Smooth muscle cell of the brain vasculature (primary cell): ENCODE data around the gene CDC20B.
"Not testable (repeated sequence)": the region's sequence is repeated elsewhere in the genome, so short reads cannot be mapped to it uniquely, and the experiment has no call there.

Experiments
- DNase-seq: peaks from one replicate; pipeline ENCODE4 v3.0.0-alpha.2; 2012; ENCODE audit warnings: low read depth, low spot score

The CDC20B gene

DNA sequence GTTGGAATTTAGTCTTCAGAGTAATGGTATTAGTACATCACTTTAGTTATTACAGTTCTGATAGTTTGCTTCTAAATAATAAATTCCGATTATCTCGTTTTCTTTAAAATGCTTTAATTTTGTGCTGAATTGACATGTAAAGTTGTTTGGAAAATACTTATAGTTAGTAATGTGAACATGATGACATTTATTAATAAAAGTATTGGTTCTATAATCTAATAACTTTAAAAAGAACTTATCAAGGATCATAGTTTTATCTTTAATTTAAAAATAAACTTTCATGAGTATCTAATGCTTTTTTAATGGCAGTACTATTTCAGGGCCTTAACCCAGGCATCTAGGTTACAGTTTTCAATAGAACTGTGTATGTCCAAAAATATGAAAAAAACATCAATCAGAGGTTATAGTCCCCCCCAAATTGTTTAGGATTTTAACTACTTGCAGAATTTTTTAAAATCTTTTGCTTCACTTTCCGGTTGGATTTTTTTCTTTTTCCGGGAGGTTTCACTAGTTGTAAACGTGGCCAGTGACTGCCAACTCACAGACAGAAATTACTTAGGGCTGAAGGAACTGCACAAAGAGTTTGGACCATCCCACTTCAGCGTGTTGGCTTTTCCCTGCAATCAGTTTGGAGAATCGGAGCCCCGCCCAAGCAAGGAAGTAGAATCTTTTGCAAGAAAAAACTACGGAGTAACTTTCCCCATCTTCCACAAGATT lies 12.3 kb downstream of the CDC20B start:
- DNase-seq = peak; percentile 83

DNA sequence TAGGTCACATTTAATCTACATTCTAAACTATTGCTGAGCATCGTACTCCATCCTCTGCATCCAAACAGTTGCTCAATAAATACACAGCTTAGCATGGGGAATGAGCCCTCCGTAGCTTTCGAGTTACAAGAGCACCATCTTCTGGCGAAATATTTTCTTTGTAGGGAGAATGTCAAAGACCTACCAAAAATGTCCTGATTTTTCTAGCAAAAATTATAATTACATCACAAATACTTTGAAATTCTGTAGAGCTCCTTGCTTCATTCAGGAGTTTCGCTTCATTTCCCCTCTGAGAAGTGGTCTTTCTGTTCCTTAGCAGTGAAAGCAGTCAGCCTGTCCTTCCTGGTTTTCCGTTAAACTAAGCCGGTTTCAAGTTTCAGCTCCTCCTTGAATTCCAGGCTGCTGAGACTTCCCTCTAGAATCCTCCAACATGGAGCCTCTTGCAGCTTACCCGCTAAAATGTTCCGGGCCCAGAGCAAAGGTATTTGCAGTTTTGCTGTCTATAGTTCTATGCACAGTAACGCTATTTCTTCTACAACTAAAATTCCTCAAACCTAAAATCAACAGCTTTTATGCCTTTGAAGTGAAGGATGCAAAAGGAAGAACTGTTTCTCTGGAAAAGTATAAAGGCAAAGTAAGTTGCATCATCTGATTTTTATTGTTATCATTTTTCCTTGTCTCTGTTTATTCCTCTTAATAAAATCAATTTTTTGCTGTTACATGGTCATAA lies 13.0 kb downstream of the CDC20B start, which contains the start of gene GPX8:
GPX8 (plus strand) TSS at position 409 of the 730 bp plus-strand sequence; CDS start at position 431, 22 bp downstream.
- DNase-seq = peak; percentile 66

DNA sequence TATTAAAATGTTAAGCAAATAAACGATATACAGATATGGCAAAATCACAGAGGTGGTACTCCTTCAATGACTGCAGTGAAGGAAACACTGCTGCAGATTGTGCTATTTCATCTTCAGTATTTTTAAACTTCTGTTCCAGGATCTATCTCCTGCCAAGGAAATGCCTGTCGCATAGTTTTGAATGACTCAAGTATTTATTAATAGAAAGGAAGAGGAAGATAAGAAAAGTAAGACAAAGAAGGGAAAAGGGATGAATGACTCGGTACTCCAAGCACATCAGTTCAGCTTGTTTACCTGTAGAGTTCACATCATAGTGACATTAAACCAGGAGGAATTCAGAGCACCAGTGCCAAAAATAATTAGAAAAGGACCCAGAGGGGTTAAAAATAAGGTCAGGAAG lies 18.1 kb downstream of the CDC20B start:
- no peak for DNase-seq

DNA sequence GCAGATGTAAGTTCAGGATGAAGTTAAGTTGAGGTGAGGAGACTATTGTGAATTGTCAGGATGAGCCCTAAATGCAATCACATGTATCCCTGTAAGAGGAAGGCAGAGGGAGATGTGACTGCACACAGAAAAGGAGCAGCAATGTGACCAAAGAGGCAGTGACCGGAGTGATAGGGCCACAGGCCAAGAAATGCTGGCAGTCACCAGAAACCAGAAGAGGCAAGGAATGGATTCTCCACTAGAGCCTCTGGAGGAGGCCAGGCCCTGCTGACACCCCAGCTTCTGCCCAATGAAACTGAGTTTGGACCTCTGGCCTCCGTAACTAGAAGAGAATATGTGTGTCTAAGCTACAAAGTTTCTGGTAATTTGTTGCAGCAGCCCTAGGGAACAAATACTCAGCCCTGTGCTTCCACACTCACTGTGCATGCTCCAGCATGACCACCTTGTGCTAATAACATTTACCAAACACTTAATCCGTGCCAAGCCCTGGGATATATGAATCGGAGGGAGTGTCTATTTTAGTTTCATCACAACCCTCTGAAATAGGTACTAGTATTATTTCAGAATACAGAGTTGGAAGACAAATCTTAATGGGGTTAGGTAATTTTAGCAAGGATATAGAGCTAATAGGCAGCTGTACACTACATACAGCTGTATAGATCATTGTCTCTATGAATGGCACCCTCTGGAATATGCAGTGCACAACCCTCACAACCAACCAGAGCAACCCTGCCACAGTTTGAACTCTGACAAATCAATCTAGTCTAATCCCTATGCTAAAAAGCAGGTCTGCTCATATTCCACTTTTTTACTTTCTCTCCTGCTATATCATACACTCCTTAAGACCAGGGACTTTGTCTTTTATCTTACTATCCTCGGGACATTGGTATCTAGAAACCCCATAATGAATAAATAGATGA lies 20.8 kb downstream of the CDC20B start:
- DNase-seq = no peak

DNA sequence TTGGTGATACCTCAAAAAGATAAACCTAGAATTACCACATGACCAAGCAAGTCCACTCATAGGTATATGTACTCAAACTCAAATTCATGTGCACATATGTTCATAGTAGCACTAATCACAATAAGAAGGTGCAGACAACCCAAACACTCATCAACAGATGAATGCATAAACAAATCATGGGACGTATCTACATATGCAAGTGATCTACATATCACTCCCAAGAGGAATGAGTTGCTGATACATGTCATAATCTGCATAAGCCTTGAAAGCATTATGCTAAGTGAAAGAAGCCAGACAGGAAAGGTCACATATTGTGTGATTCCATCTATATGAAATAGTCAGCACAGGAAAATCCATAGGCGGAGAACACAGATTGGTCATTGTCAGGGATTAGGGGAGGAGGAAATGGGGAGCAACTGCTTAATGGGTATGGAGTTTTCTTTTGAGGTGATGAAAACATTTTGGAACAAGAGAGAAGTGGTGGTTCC lies 23.6 kb downstream of the CDC20B start:
- no peak for DNase-seq

DNA sequence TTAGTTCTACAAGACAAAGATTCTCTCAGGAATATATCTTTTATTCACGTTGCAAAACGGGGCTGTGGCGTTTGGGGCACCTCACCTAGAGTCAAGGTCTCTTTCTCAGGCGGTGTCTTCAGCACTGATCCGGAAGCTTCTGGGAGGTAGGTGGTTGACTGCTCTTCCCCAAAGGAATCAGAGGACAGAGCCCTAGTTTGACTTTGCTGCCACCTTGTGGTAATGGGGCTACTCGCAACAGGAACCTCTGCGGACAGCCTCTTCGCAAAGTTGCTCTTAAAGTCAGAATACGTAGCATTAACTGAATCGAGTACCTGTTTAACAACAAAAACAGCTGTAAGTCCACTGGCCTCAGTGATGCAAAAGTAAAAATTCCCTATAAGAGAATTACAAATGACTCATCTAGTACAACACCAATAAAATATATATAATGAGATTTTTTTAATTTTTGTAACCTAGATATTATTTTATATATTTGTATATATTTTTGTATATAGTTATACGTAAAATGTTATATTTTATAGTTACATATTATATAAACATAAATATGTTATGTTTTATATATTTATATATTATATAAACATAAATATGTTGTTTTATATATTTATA lies 26.3 kb downstream of the CDC20B start:
- DNase-seq = peak; percentile 74

DNA sequence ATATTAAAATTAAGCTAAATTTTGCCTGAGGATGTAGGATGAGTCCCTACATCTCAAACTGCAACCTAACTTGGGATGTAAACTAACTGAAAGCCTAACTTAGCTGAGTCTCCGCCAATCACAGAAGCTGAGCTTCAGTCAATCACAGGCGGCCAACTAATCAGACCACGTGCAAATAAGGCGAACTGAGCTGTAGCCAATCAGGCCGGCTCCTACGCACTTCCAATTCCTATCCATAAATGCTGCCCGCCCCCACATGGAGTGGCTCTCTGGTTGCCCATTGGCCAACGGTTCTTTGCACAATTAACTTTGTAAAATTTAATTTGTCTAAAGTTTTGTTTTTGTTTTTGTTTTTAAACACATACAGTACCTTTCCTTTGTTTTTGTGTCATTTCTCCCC lies 26.9 kb downstream of the CDC20B start:
- no peak for DNase-seq

DNA sequence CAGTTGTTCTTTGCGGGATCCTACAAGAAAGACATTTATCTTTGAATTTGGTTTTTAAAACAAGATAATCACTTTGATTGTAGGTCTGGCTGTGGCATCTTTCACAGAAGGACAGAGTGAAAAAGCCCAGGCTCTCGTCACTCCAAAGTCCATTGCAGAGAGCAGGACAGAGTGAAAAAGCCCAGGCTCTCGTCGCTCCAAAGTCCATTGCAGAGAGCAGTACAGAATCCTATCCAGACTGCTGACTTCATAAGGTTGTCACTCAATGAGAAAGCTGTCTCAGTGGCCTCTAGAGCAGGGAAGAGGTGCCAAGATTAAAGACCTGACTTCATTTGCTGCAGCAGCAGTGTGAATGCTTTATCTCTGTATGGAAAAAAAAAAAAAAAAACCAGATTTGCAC lies 29.4 kb downstream of the CDC20B start:
- no peak for DNase-seq

DNA sequence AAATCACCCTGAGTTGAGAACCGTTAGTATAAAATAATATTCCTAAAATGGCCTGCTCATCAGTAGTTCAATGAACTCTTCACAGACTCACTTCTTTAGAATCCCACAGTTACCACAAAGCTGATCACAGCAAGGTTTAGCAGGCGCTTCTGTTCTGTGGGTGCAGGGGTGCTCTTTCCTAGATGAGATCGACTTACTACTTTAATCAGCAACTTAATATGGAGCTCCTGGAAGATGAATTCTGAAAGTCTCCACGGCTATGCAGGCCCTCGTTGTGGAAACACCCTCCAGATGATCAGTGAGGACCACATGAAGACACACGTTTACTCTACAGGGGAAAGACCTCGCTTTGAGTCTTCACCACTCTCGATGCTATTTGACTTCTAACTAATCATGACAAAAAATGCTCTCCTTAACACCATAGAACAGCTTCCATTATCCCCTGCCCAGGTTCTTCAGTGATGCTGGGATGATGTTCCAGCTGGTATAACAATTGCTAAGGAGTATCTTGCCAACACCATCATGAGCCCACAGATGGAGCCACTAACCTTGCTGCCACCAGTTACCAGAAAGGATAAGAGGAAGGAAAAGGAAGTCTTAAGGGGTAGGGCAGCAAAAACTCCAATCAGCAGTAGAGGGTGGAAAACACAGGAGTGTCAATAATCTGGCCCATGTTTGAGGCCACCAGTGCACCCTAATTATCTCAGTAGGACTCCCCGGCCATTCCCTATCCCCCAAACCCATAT lies 30.9 kb downstream of the CDC20B start:
- no peak for DNase-seq

DNA sequence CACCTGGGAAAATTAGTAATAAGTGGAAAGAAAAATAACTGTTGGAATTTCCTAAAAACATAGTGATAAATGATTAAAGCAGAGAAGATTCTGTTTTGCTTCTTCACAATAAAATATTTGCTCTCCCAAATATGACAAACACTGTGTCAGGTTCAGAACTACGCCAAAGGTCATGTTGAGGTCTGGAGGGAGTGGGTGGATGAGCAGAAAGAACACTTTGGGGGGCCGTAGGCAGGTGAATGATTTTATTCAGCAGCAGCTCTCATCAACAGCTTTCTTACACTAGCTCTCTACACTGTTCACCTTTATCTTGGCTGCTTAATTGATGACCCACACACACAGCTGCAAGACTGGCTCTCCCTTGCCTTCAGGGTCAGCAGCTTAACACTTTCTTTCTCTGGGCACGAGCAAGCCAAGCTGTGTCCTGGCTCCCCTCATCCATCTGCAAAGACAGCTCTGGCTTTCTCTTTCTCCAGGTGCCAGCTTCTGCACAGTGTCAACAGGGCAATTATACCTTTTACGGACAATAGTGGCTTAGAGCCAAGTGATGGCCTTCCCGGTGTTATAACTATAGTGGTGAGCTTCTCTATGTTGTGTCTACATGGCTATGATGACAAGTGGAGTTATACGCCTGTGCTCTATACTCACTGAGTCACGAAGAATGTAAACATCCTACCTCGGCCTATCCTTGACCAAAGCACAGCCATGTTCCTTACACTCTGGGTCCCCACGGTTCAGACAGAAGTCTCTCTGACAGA lies 31.9 kb downstream of the CDC20B start:
- no peak for DNase-seq

DNA sequence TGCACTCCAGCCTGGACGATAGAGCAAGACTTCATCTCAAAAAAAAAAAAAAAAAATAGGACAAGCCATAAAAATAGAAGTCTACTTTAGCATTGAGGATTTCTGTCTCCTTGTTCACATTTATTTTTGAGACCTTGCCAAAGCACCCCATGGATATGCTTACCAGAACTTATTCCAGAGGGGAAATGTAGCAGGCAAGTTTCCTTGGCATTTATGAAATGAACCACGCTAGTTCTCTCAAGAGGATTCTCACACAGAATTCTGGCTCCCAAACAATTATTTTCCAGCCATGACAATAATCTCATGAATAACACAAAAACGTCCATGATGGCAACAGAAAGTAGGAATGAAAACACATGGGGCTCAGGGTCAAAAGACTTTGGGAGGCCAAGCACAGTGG lies 36.5 kb downstream of the CDC20B start:
- DNase-seq = peak; percentile 39

DNA sequence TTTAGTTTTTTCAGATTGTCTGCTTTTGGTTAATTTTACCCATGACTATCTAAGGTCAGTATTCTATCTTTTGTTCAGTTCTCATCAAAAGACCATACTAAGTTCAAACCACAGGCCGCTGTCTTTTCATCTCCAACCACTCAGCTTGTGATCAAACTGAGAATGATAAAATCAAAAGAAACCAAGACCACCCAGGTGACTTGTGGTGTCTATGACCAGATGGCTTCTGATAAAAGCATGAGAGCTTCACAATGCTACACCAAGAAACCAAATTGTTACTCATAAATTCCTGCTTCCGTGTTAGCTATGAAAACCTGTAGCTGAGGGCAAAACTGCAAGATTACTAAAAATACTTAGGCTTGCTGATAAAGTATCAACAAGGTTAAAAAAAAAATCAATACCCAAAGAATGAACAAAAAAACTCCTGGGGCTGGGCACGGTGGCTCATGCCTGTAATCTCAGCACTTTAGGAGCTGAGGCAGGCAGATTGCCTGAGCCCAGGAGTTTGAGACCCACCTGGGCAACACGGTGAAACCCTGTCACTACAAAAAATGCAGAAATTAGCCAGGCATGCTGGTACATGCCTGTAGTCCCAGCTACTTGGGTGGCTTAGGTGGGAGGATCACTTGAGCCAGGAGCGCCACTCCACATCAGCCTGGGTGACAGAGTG lies 38.8 kb downstream of the CDC20B start:
- no peak for DNase-seq

DNA sequence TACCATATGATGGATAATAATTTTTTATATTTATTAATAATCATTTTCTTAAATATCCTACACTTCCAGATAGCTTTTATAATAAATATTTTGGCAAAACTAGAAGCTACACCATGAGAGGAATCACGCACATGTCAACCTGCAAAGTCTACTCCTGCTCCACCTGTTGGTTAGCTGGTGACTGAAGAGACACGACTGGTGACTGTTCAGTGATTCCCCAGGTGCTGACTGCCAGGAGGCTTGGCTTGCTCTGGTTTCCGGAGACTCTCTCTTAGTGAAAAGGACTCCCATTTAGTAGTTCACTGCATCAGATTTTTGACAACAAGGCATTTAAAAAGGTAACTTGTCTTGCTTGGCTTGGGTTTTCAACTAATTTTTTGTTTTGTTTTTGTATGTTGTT lies 49.6 kb downstream of the CDC20B start:
- no peak for DNase-seq

DNA sequence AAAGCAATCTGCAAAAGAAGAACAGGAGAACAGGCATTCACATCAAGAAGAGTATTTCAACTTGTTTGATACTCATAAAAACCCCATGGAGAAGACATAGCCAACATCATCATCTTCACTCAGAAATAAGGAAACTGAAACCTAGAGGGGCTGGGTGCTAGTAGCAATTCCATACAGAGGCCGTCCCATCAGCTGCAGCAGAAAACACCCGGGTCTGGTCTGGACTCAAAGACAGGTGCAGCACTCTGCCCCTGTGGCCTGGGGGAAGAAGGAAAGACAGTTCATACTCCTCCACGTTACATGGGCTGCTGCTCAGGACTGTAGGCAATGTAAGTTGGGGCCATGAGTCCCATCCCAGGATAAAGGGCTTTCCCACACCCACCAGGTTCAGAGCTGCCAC lies 58.9 kb downstream of the CDC20B start:
- DNase-seq = no peak

DNA sequence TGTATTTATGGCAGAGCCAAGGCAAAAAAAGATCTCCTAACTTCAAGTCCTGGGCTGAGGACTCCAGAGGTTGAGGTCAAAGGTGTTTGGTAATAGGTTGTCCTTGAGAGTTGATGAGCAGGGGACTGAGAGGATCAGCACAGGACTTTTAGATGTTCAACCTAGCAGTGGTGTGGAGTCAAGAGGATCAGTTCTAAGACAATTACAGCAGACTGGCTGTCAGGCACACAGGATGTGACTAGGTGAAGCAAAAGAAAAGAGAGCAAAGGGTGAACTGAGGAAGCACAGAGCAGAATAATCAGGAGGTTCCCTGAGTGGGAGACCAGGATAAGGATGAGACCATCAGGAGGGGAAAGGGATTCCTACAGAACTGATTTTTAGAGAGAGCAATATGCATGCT lies 59.6 kb downstream of the CDC20B start:
- no peak for DNase-seq

DNA sequence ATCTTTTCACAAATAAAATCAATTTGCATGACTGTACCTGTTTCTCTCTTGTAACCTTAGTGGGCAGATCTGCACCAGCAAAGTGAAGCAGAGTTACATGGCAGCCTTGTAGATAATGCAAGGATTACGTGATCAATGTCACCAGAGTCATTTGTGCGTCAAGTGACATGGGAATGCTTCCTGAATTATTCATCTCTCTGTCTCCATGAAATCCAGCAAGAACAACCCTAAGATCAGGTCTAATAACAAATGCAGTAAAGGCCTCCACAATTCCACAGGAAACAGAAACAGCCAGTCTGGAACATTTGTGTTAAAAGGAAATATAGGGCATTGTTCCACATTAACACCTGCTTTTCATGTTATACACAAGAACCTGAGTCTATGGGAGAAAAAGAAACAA lies 62.8 kb downstream of the CDC20B start:
- no peak for DNase-seq

DNA sequence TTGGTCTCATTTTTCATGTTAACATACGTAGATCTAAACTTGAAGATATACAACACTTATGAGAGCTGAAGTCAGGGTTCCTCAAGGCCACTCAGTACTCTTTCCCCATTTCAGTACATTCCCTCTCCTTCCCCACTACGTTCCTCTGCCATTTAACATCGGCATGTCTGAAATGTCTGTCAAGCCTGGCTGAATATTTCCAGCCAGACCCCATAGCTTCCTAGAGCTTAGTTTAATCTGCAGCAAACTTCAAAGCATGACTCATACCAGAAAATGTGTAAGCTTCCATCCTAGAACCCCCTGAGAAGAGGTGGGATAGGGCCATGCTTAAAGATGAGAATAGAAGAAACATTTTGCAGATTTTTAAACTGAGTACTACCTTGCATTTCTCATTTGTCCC lies 64.3 kb downstream of the CDC20B start:
- DNase-seq = no peak

DNA sequence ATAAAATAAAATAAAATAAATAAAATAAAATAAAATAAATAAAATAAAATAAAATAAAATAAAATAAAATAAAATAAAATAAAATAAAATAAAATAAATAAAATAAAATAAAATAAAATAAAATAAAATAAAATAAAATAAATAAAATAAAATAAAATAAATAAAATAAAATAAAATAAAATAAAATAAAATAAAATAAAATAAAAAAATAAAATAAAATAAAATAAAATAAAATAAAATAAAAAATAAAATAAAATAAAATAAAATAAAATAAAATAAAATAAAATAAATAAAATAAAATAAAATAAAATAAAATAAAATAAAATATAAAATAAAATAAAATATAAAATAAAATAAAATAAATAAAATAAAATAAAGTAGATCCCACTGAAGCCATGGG lies 67.0 kb downstream of the CDC20B start:
- DNase-seq = not testable (repeated sequence)

DNA sequence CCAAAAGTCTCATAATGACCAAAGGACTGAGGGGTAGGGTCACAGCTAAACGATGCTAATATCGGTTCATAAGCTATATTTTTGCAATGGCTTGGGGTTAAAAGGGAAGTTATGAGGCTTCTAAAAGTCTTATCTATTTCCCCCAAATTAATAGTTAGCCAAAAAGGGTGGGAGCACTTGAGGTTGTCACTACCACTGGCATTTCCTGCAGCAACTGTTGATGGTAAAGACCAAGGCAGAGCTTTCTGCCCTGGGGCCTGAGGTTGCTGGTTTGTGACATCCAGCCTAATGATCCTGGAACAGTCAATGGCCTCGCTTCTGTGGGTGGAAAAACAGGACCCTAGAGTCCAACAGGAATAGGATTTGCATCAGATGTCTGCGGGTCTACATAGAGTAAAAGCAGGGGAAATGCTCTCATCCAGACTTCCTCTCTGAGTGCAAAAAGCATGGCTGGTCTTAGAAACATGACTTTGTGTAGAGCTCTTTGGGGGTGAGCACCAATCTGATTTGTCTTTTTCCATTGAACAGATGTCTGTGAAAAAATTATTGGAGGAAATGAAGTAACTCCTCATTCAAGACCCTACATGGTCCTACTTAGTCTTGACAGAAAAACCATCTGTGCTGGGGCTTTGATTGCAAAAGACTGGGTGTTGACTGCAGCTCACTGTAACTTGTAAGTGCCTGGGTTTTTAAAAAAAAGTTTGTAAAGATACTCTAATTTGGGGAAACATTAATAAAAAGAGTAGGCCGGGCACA lies 67.9 kb downstream of the CDC20B start:
- DNase-seq = no peak
